ENCODE data around the gene EPB41L4A.

EPB41L4A gene

GRCh38 chr5:112247960-112248359 lies 171.1 kb downstream of the EPB41L4A start:
- no peaks in the 10 kb centered on the region for H3K9me2 ChIP-seq (replicated peaks; ENCODE audit: insufficient read depth, low read length)
- no peaks in the 10 kb centered on the region for H4K20me1 ChIP-seq (ENCODE audit: insufficient read depth, low read length)
- no peaks in the 10 kb centered on the region for H3K36me3 ChIP-seq (replicated peaks; ENCODE audit: insufficient read depth, low read length)
- H3K9me3 ChIP-seq (replicated peaks; ENCODE audit: insufficient read depth, low read length), result no peaks in the 10 kb centered on the region
- no peak for DNase-seq
- no peak overlapping the region for H3K4me3 ChIP-seq (ENCODE audit: low read length)
- H3K79me2 ChIP-seq (ENCODE audit: low read length), result no peaks in the 10 kb centered on the region
- H3K4me1 ChIP-seq (ENCODE audit: low read length), result no peaks in the 10 kb centered on the region
- H3K4me2 ChIP-seq (ENCODE audit: low read depth, low read length), result no peak overlapping the region
- no peak overlapping the region for H3K9ac ChIP-seq (ENCODE audit: low read length)
- no peaks in the 10 kb centered on the region for H3K27me3 ChIP-seq (replicated peaks; ENCODE audit: insufficient read depth, low read length)
- H3K27ac ChIP-seq (ENCODE audit: low read length), result no peak overlapping the region
- H2AFZ ChIP-seq (ENCODE audit: low read length), result no peak overlapping the region
- TF ChIP-seq CTCF (IDR thresholded peaks at IDR 0.05; ENCODE audit: low read length) (no peak), EZH2 (optimal IDR thresholded peaks at IDR 0.05; ENCODE audit: low read depth, low read length) (no peak), EZH2phosphoT487 (IDR thresholded peaks at IDR 0.05; ENCODE audit: low read length) (no peak)
- H3F3A ChIP-seq (ENCODE audit: insufficient read depth, low read length), result no peaks in the 10 kb centered on the region

- Histone ChIP-seq H3K79me2 (ENCODE audit: low read length) (no peaks in the 10 kb centered on the region), H4K20me1 (ENCODE audit: insufficient read depth, low read length) (no peaks in the 10 kb centered on the region), H3F3A (ENCODE audit: insufficient read depth, low read length) (no peaks in the 10 kb centered on the region), H3K9ac (ENCODE audit: low read length) (no peak overlapping the region), H2AFZ (ENCODE audit: low read length) (no peak overlapping the region), H3K9me3 (replicated peaks; ENCODE audit: insufficient read depth, low read length) (no peaks in the 10 kb centered on the region), H3K4me1 (ENCODE audit: low read length) (no peaks in the 10 kb centered on the region), H3K27me3 (replicated peaks; ENCODE audit: insufficient read depth, low read length) (no peaks in the 10 kb centered on the region), H3K4me2 (ENCODE audit: low read depth, low read length) (no peak overlapping the region), H3K27ac (ENCODE audit: low read length) (no peak overlapping the region), H3K36me3 (replicated peaks; ENCODE audit: insufficient read depth, low read length) (no peaks in the 10 kb centered on the region), H3K4me3 (ENCODE audit: low read length) (no peak overlapping the region), H3K9me2 (replicated peaks; ENCODE audit: insufficient read depth, low read length) (no peaks in the 10 kb centered on the region)
- TF ChIP-seq EZH2 (optimal IDR thresholded peaks at IDR 0.05; ENCODE audit: low read depth, low read length) (no peak), EZH2phosphoT487 (IDR thresholded peaks at IDR 0.05; ENCODE audit: low read length) (no peak), CTCF (IDR thresholded peaks at IDR 0.05; ENCODE audit: low read length) (no peak)
- DNase-seq, result no peak
Measured at GRCh38 chr5:112245656-112246055, 173.4 kb downstream of the EPB41L4A start.

DNA sequence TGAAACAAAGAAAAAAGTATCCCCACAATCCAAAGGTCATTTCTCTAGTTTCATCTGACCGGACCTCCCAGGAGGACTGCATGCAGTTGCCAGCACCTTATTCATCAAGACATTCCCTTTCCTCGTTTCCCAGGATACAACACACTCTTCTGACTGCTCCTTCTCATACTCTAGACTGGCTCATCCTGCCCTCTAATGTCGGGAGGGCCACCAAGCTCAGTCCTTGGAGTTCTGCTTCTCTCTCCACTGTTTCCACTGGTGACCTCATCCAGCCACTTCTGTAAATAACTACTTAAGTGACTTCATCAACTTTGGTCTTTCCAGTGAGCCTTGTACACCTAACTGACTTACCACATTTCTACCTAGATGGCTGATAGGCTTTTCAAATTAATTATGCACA lies 179.1 kb downstream of the EPB41L4A start:
- Histone ChIP-seq H3K79me2 (ENCODE audit: low read length) (no peaks in the 10 kb centered on the region), H3K4me1 (ENCODE audit: low read length) (no peaks in the 10 kb centered on the region), H3K9me2 (replicated peaks; ENCODE audit: insufficient read depth, low read length) (no peaks in the 10 kb centered on the region), H4K20me1 (ENCODE audit: insufficient read depth, low read length) (no peaks in the 10 kb centered on the region), H3K4me3 (ENCODE audit: low read length) (no peak overlapping the region), H3K36me3 (replicated peaks; ENCODE audit: insufficient read depth, low read length) (no peaks in the 10 kb centered on the region), H3K27me3 (replicated peaks; ENCODE audit: insufficient read depth, low read length) (no peaks in the 10 kb centered on the region), H3K27ac (ENCODE audit: low read length) (no peak overlapping the region), H3K4me2 (ENCODE audit: low read depth, low read length) (no peak overlapping the region), H3F3A (ENCODE audit: insufficient read depth, low read length) (no peaks in the 10 kb centered on the region), H3K9me3 (replicated peaks; ENCODE audit: insufficient read depth, low read length) (no peaks in the 10 kb centered on the region), H3K9ac (ENCODE audit: low read length) (no peak overlapping the region), H2AFZ (ENCODE audit: low read length) (no peak overlapping the region)
- TF ChIP-seq EZH2 (optimal IDR thresholded peaks at IDR 0.05; ENCODE audit: low read depth, low read length) (no peak), CTCF (IDR thresholded peaks at IDR 0.05; ENCODE audit: low read length) (no peak), EZH2phosphoT487 (IDR thresholded peaks at IDR 0.05; ENCODE audit: low read length) (no peak)
- DNase-seq, result no peak
